Ovary (tissue), 9 donors: ENCODE results near the gene KLHL18. TPM values are rescaled to one million over a fixed set of nuclear protein-coding genes. Genes with fewer than 3 reads are reported as not detected.
"Not testable (repeated sequence)": the region's sequence is repeated elsewhere in the genome, so short reads cannot be mapped to it uniquely, and the experiment has no call there.

Experiments
- DNase-seq, 5 donors: peaks; one replicate each; pipeline ENCODE4 v3.0.0-alpha.2; 2019 to 2020
- H3K27ac ChIP-seq, 2 donors: fragments of 200-600 bp; one replicate each; pipeline versions ENCODE4 v1.5.1 to v1.8.0; 2019 to 2022
- H3K27me3 ChIP-seq: fragments of 200-600 bp; one replicate; pipeline ENCODE4 v1.8.0; 2022
- H3K36me3 ChIP-seq: fragments of 200-600 bp; sonication (generic); one replicate; pipeline ENCODE4 v1.5.1; 2019
- H3K4me1 ChIP-seq: one replicate; pipeline ENCODE4 v1.8.1; 2013; ENCODE audit warnings: mild to moderate bottlenecking, moderate library complexity; ENCODE audit not compliant: insufficient read depth
- H3K4me3 ChIP-seq: fragments of 200-600 bp; sonication (generic); one replicate; pipeline ENCODE4 v1.5.1; 2017
- H3K9me3 ChIP-seq, 2 donors: fragments of 200-600 bp in 1 of 2; sonication (generic) in 1 of 2; one replicate each; pipeline versions ENCODE4 v1.5.1 to v1.8.1; 2013 to 2019; ENCODE audit warnings: mild to moderate bottlenecking in 1 of 2, moderate library complexity in 1 of 2
- EP300 ChIP-seq: sonication (generic); formaldehyde crosslinking; IDR thresholded peaks from one replicate; pipeline ENCODE4 v1.6.1; 2017; ENCODE audit warnings: antibody characterized with exemption
- POLR2A ChIP-seq: fragments of 450-650 bp; IDR thresholded peaks from one replicate; pipeline ENCODE4 v1.6.1; 2017; ENCODE audit warnings: antibody characterized with exemption, mild to moderate bottlenecking, moderate library complexity
- WGBS, 3 donors: extraction: QIAGEN DNeasy Blood & Tissue Kit in 1 of 3; methylation state at CpG; one replicate each; pipeline versions ENCODE4 v1.1.5 to v1.1.7; 2013 to 2017; 5-methylcytosine and 5-hydroxymethylcytosine counted together
- intact Hi-C, 4 donors: fragments of 100-400 bp; cut with DNase I; formaldehyde crosslinking; loops; one replicate each; pipeline versions ENCODE4 v1.11.0 to v1.15.1; 2022 to 2023
- polyA plus RNA-seq, 2 donors: library from polyadenylated mRNA; stranded (reverse); fragments of 200-250 nt in 1 of 2; fragments of 350-450 nt in 1 of 2; fragmentation: Illumina TruSeq in 1 of 2; extraction: RNeasy Lipid Tissue Mini Kit (QIAGEN cat#74804) in 1 of 2; gene quantifications; one replicate each; pipeline ENCODE4 v1.2.3, GENCODE V29; 2013 to 2014
- total RNA-seq, 7 donors: library from RNA; depleted of rRNA in 2 of 7; stranded (reverse); fragments of >200 nt in 2 of 7; fragmentation: NEBNext Ultra II Directional in 3 of 7; extraction: Animal tissue kit (Norgen Biotek cat#: 25700) in 3 of 7; gene quantifications; one replicate each; pipeline versions ENCODE4 v1.1.0 to v1.2.4, GENCODE V29; 2016 to 2023
- TF ChIP-seq, protein P1 (sequence below), 3 donors: fragments of 450-650 bp in 2 of 3; fragments of 200-600 bp in 1 of 3; IDR thresholded peaks; one replicate each; pipeline versions ENCODE4 v1.5.1 to v1.8.0; 2016 to 2022; ENCODE audit warnings: antibody characterized with exemption in 3 of 3, mild to moderate bottlenecking in 1 of 3
- donor health status: DM: no; HTN: no; CAD: no; lungs with moderate emphysema.
- donor health status: DM: no; HTN: no; CAD: no.
- donor health status: Bipolar disorder and iron deficiency.
- donor health status: DM: yes; HTN: yes; CAD: no.
- donor health status: DM: no; HTN: no; CAD: no.
- donor health status: DM: yes; HTN: yes; CAD: no.

KLHL18 gene
- total and polyA plus RNA-seq, 9 donors: 6.2 to 23.7 (median 13.5) TPM

DNA sequence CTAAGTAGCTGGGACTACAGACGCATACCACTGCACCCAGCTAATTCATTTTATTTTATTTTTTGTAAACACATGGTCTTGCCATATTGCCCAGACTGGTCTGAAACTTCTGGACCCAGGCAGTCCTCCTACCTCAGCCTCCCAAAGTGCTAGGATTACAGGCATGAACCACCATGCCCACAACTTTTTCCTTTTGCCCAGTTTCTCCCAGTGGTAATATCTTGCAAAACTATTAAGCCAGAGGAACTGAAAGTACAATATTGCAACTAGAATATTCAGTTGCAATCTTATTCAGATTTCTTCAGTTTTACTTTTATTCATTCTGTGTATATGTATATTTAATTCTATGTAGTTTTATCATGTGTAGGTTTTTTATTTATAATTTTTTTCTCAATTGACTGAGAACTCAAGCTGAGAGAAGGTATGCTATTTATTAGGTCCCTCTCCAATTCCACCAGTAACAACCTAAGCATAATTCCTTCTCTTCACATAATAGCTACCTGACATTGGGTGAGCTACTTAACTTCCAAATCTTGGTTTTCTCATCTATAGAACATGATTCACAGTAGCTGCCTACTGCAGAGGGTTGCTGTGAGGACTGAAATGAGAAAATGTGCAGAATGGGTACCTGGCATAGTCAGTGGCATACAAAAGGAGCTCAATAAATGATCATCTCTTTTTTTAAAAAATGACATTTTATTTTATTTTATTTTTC, 30.8 kb downstream of the KLHL18 start:
- Histone ChIP-seq H3K36me3 (no peaks in the 10 kb centered on the region), H3K4me3 (no peak overlapping the region), H3K9me3 (no peaks in the 10 kb centered on the region), H3K4me1 (peaks cover 1% of the 10 kb centered on the region), H3K27ac (no peak overlapping the region), H3K27me3 (no peaks in the 10 kb centered on the region)
- DNase-seq: no peak
- TF ChIP-seq EP300: no peak
- TF ChIP-seq, protein P1, sequence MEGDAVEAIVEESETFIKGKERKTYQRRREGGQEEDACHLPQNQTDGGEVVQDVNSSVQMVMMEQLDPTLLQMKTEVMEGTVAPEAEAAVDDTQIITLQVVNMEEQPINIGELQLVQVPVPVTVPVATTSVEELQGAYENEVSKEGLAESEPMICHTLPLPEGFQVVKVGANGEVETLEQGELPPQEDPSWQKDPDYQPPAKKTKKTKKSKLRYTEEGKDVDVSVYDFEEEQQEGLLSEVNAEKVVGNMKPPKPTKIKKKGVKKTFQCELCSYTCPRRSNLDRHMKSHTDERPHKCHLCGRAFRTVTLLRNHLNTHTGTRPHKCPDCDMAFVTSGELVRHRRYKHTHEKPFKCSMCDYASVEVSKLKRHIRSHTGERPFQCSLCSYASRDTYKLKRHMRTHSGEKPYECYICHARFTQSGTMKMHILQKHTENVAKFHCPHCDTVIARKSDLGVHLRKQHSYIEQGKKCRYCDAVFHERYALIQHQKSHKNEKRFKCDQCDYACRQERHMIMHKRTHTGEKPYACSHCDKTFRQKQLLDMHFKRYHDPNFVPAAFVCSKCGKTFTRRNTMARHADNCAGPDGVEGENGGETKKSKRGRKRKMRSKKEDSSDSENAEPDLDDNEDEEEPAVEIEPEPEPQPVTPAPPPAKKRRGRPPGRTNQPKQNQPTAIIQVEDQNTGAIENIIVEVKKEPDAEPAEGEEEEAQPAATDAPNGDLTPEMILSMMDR (IDR thresholded peaks at IDR 0.05): no peak
- no peak for TF ChIP-seq POLR2A
- WGBS, 3 donors: 100% methylated on average over 1 of the region's 1 CpG
- intact Hi-C loops: no loop called here

DNA sequence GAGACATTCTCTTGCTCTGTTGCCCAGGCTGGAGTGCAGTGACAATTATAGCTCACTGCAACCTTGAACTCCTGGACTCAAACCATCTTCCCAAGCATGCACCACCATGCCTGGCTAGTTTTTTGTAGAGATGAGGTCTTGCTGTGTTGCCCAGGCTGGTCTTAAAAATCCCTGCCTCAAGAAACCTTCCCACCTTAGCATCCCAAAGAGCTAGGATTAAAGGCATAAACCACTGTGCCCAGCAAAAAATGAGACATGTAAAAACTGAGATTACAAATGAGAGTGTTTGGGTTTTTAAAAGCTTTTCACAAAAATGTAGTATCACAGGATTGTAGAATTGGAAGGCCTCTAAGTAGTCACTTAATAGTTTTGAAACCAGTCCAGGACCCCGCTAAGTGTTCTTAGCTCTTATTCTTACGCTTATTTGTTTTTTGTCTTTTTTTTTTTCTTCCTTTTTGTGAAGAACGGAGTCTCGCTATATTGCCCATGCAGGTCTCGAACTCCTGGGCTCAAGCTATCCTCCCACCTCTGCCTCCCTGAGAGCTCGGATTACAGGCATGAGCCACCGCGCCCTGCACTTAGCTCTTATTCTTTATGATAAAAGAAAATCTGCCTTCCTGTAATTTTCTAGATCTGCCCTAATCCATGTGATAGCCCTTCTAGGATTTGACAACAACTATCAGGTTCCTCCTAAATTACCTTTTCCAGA, 31.5 kb downstream of the KLHL18 start:
- Histone ChIP-seq H3K36me3 (no peaks in the 10 kb centered on the region), H3K4me3 (no peak overlapping the region), H3K4me1 (peaks cover 4% of the 10 kb centered on the region), H3K27ac (no peak overlapping the region), H3K9me3 (no peaks in the 10 kb centered on the region), H3K27me3 (no peaks in the 10 kb centered on the region)
- intact Hi-C loops: no loop called here
- WGBS, 3 donors: 92 to 94% (median 92%) methylated on average over 8 of the region's 8 CpGs
- TF ChIP-seq EP300: no peak
- no peak for TF ChIP-seq POLR2A
- TF ChIP-seq, protein P1 (IDR thresholded peaks at IDR 0.05): no peak
- DNase-seq: no peak

DNA sequence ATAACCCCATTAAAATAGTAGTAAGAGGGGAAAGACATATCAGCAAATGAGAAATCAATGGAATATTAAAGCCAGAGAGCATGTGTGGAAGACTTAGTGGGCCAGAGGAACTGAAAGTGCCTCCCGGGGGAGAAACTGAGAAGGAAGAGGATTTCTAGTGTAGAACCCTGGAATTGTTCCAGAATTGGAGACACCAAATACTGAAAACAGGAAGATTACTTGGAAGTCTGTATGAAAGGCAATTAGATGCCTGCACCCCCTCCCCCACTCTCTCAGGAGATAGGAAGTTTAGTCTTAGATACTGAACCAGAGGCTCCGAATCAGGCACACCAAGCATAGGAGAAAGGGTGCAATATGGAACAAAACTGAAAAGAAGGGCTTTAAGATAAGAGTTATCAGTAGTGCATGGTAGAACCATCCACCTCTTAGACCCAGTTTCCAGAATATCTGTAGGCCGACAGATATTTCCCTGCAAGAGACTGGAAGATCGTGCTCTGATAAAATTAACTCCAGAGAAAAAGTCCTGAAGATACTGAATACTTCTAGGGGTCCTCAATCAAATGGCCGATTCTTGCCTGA, 32.4 kb downstream of the KLHL18 start:
- WGBS, 3 donors: 75 to 79% (median 78%) methylated on average over 5 of the region's 5 CpGs

DNA sequence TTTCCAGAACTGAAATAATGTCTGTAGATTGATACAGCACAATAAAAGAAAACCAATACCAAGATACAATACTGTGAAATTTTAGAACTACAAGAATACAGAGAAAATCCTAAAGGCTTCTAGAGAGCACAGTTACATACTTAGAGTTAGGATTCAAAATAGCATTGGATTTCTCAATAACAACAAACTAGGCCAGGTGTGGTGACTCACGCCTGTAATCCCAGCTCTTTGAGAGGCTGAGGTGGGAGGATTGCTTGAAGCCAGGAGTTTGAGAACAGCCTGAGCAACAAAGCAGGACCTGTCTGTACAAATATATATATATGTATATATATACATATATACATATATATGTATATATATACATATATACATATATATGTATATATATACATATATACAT, 33.4 kb downstream of the KLHL18 start:
- H3K9me3 ChIP-seq, H3K36me3 ChIP-seq, H3K4me1 ChIP-seq, H3K4me3 ChIP-seq, H3K27me3 ChIP-seq, intact Hi-C loops, DNase-seq, H3K27ac ChIP-seq: not testable (repeated sequence)
- WGBS, 3 donors: 84 to 94% (median 88%) methylated on average over 1 of the region's 1 CpG

More for the DNA sequence above, 32.4 kb downstream of the KLHL18 start:
- H3K9me3 ChIP-seq: no peaks in the 10 kb centered on the region
- intact Hi-C loops: no loop called here
- no peaks in the 10 kb centered on the region for H3K36me3 ChIP-seq
- no peak for DNase-seq
- H3K27ac ChIP-seq: no peak overlapping the region
- H3K4me3 ChIP-seq: no peak overlapping the region
- no peaks in the 10 kb centered on the region for H3K27me3 ChIP-seq
- no peak for TF ChIP-seq POLR2A
- peaks cover 6% of the 10 kb centered on the region for H3K4me1 ChIP-seq

DNA sequence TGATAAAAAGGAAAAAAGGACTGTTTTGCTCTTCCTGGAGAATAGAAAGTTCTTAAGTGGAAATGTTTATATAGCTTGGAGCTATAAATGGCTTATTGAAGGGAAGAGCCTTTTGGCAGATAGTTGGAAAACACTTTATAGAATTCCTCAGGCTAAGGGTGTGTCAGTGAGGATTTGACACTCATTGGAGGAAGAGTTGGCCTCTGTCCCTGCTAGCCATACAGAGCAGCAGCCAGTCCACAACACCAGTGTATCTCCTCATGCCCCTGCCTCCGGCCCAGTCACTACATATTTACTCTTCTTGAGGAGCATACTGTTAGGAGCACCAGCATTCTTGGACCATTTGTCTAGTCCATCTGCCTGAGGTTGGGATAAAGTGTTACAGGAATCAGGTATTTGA, 36.2 kb downstream of the KLHL18 start:
- 0 to 52% (median 20%) methylated on average over 1 of the region's 1 CpG for WGBS, 3 donors
- TF ChIP-seq POLR2A: no peak
- TF ChIP-seq, protein P1 (IDR thresholded peaks at IDR 0.05): no peak
- TF ChIP-seq EP300: no peak
- no peaks in the 10 kb centered on the region for H3K36me3 ChIP-seq
- H3K9me3 ChIP-seq: no peaks in the 10 kb centered on the region
- no peak overlapping the region for H3K27ac ChIP-seq
- H3K27me3 ChIP-seq: no peaks in the 10 kb centered on the region
- no peak for DNase-seq
- H3K4me3 ChIP-seq: no peak overlapping the region
- intact Hi-C loops: no loop called here
- peaks cover 6% of the 10 kb centered on the region for H3K4me1 ChIP-seq
